NCI-H1105 (cell line): ENCODE data around the gene UCP3.
"Not testable (repeated sequence)": the region's sequence is repeated elsewhere in the genome, so short reads cannot be mapped to it uniquely, and the experiment has no call there.

Experiments
- DNase-seq: peaks from one replicate; lab custom pipeline; 2025; lab: John Stamatoyannopoulos, UW

The UCP3 gene

GRCh38 chr11:74000307-74001133 lies 8.4 kb downstream of the UCP3 start:
- no peak for DNase-seq

- no peak for DNase-seq
These were observed 9.1 kb downstream of the UCP3 start for GRCh38 chr11:73999581-74000306.

- no peak for DNase-seq
These were observed 9.9 kb downstream of the UCP3 start for GRCh38 chr11:73998846-73999575.

GRCh38 chr11:73997120-73997770 lies 11.6 kb downstream of the UCP3 start:
- no peak for DNase-seq

- no peak for DNase-seq
These were observed 12.6 kb downstream of the UCP3 start for GRCh38 chr11:73996161-73996747.

- DNase-seq: no peak
These were observed 13.2 kb downstream of the UCP3 start for GRCh38 chr11:73995731-73996130.

GRCh38 chr11:73995247-73995646 lies 13.6 kb downstream of the UCP3 start:
- DNase-seq: no peak

GRCh38 chr11:73991471-73992006 lies 17.3 kb downstream of the UCP3 start:
- DNase-seq: no peak

GRCh38 chr11:73990730-73991129 lies 18.2 kb downstream of the UCP3 start:
- no peak for DNase-seq

GRCh38 chr11:73989156-73989555 lies 19.7 kb downstream of the UCP3 start:
- no peak for DNase-seq

GRCh38 chr11:73988227-73988626 lies 20.7 kb downstream of the UCP3 start:
- no peak for DNase-seq

- not testable (repeated sequence) for DNase-seq
These were observed 23.2 kb downstream of the UCP3 start for GRCh38 chr11:73985661-73986060.

GRCh38 chr11:73983741-73984538 lies 24.9 kb downstream of the UCP3 start:
- DNase-seq: no peak

GRCh38 chr11:73982990-73983740 lies 25.7 kb downstream of the UCP3 start:
- peak; percentile 96 for DNase-seq

- DNase-seq: peak; percentile 90
These were observed 26.3 kb downstream of the UCP3 start, which contains the start of gene UCP2 for GRCh38 chr11:73982595-73982989. TSS of gene UCP2 (minus strand) at chr11:73982843. CDS start at chr11:73978378, 4,465 bp downstream.

GRCh38 chr11:73981051-73981805 lies 27.7 kb downstream of the UCP3 start:
- DNase-seq: no peak

GRCh38 chr11:73980001-73980961 lies 28.6 kb downstream of the UCP3 start:
- DNase-seq: no peak

GRCh38 chr11:73978576-73979086 lies 30.3 kb downstream of the UCP3 start:
- no peak for DNase-seq
